HG03045 (cell line): ENCODE measurements around the gene MSANTD1.
A peak's percentile ranks its signal among the peaks of the same experiment; 100 is the strongest.

ENCODE experiments used
- ATAC-seq: cut with Tn5 transposase; IDR thresholded peaks from one replicate; pipeline ENCODE4 v1.9.1; 2021; ENCODE audit warnings: mild to moderate bottlenecking, moderate library complexity; ENCODE audit not compliant: unreplicated experiment

MSANTD1 gene

DNA sequence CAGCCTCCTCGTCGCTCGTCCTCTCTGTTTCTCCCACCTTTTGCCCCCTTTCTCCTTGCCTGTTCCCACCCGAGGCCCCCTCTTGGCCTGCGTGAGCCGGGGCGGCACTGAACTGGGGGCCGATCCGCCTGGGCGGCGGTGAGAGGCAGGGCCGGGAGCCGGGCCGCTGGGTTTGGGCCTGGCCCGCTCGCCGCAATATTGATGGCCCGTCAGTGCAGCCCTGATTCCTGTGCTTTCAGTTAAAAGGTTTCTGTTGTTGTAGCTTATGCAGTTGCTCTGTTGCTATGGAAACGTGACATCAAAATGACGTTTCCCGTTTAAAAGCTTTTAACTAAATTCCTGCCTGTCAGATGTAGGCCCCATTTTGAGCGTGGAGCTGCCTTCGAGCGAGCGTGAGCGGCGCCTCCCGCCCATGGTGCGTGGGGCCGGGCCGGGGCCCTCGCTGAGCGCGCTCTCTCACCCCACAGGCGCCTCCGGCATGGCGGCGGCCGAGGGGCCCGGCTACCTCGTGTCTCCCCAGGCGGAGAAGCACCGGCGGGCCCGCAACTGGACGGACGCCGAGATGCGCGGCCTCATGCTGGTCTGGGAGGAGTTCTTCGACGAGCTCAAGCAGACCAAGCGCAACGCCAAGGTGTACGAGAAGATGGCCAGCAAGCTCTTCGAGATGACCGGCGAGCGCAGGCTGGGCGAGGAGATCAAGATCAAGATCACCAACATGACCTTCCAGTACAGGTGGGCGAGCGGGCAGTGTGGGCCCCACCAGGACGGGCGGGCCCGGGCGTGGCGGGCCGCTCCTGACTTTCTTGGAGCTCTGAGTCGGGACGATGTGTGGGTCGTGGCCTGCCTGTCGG is at the start of gene MSANTD1:
Gene MSANTD1 (plus strand): TSS at position 349 of the 851 bp plus-strand sequence. CDS start 64 bp downstream, at position 413.
- ATAC-seq, result no peak

DNA sequence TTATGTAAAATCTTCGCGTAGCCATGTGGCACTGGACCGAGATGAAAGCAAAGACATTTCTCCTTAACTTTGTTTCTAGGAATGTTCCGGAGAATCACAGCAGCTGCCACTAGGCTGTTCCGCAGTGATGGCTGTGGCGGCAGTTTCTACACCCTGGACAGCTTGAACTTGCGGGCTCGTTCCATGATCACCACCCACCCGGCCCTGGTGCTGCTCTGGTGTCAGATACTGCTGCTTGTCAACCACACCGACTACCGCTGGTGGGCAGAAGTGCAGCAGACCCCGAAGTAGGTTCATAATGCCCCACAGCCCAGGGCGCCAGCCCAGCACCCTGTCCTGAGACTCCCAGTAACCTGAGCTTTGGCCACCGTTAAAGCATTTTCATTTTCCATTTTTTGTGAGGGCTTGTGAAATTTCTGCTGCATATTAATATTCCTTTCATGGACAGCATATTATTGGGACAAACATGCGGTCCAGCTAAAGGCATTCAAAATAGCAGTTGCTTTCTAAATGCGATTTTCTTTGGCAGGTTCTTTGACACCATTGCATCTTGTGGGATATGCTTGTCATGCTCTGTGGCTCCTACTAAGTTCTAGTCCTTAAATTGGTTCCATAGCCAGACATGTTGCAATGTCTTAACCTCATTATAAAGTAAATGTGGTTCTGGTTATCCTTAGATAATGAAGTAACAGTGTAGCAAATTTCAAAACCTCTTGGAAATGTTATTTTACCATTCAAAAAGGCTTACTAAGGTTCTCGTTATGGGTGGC is 49.1 kb upstream of the MSANTD1 start:
- no peak for ATAC-seq

DNA sequence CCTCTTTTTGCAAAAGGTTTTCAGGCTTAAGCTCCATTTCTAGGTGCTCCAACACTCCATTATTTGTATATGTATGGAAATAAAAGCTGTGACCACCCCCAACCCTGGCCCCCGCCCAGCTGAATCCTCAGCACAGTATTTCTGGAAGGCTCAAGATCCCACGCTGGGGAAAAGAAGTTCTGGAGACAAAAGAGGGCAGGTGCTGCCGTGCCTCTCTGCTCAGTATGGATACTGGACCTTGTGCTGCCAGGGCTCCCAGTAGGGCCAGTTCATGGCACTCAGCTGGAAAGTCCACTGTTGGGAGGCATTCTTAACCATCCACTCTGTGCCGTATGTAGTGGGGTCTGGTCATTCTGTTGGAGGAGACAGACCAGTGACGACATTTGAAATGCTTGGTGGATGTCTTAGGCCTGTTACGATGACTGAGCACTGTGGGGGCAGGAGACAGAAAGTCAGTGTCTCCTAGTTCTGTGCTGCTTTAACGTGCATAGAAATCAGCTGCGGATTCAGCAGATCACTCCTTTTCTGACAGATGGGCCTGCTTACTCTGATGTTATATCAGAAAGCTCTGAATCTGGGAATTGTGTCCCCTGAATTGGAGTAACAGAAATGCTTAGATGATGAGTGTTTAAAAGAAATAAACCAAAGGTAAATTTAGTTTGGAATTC is 48.4 kb upstream of the MSANTD1 start:
- no peak for ATAC-seq

DNA sequence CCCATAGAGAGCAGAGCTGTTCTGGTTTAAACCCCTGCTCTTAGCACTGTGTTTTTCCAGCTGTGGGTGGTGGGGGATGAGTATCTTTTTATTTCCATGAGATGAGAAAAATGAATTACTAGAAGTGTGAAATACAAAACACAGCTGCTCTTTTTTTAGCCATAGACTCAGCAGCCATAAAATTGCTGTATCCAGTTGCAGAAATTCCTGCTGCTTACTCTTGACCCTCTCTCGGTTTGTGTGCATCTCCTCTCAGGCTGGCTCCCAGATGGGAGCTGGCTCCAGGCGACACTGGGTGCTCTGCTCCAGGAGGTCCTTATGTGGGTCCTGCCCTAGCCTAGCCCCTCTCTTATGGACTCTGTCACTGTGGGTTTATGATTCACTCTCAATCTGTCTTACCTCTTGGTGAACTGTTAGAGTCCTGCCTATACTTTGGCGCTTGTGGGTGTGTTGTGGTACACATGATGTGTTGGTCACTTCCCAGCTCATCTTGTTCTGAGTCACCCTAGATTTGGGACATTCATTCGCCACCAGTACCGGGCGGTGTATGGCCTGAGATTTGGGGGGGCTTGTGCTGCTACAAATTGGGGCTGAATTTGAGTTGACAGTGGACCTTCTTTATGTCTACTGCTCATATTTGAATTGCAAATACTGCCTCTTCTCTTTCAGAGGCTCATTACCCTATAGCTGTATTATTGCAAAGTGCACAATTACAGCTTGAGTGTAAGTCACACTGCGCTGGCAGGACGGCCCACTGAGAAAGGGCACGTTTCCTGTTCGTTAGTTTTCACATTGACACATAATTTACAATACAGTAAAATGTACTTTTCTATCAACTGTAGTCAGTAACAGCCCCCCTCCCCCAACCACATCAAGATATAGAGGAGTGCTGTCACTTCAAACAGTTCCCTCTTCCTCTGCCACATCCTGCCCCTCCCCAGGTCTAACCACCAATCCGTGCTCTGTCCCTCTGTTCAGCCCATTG is 46.9 kb upstream of the MSANTD1 start:
- peak; percentile 48 for ATAC-seq

DNA sequence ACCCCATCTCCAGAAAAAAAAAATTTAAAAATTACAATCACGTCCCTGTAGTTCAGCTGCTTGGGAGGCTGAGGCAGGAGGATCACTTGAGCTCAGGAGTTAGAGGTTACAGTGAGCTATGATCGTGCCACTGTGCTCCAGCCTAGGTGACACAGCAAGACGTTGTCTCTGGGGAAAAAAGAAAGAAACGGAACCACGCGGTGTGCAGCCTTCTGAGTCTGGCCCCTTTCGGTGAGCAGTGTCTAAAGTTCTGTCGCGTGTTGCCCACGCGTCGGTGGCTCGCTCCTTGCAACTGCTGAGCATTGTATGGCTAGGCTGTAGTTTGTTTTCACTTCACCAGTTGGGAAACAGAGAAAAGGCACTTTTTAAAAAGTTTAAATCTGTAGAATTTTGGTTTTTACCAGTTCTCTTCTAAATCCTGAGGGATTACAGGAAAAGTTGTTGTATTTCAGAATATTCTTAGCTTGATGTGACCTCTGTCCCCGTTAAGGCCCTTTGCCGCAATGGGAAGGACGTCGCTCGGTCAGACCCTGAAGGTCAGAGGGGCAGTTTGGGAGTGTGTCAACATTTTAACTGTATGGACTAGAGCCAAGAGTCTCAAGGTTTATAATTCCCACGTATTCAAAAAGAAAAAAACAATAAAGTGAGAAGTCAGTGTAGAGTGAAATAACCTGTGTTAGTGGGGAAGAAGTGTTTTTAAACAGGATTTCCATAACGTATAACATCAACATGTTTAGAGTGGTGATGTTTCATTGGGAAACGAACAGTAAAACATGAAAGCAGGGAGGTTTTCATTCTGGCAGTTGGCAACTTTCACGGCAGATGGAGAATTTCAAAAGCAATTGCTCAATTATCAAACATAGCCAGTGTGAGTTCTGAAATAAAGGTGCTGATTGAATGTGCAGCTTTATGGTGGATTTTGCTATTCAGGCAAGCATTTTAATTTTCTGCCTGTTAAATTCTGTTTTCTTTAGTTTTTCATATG is 45.8 kb upstream of the MSANTD1 start:
- no peak for ATAC-seq

DNA sequence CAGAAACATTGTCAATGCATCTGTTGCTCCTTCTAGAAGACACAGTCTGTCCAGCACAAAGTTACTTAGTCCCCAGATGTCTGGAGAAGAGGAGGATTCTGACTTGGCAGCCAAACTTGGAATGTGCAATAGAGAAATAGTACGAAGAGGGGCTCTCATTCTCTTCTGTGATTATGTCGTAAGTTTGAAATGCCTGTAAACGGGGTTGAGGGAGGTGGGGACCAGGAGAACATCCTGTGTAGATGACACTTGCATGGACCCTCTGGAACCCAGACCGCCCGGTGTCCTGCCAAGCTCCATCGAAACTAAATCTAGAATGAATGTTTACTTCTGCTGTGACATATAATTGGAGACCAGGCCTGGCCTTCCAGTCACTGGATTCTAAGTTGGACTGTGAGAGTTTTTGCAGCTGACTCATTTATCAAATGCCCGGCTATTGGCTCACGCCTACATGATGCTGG is 45.0 kb upstream of the MSANTD1 start:
- no peak for ATAC-seq

DNA sequence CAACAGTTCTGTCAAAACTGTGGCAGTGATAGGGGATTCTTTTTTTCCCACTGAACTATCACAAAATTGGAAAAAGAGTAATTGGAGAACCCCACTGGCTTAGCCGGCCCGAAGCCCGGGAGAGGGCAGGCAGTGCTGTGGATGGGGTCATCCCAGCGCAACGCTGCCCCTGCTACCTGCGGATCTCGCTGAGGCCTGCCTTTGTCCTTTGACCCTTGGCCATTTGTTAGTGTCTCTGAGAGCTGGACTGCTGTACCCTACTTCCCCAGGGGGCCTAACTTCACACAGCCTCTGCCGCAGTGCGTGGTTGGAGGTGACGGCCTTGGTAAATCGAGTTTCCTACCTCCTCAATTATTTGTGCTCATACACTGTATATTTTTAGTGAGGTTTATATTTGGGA is 43.0 kb upstream of the MSANTD1 start:
- ATAC-seq, result no peak

DNA sequence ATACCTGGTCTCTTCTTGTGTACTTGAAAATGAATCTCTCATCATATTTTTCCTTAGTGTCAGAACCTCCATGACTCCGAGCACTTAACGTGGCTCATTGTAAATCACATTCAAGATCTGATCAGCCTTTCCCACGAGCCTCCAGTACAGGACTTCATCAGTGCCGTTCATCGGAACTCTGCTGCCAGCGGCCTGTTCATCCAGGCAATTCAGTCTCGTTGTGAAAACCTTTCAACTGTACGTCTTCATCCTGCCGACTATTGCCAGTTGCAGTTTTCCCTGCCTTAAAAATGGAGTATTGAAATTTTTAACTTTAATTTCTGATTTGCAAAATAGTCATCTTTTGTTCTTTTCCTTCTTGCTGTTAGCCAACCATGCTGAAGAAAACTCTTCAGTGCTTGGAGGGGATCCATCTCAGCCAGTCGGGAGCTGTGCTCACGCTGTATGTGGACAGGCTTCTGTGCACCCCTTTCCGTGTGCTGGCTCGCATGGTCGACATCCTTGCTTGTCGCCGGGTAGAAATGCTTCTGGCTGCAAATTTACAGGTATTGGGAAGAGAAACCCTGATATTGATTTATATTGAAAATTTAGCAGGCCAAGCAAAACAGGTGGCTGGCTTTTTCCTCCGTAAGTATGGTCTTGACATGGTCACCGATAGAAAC is 42.4 kb upstream of the MSANTD1 start:
- no peak for ATAC-seq

DNA sequence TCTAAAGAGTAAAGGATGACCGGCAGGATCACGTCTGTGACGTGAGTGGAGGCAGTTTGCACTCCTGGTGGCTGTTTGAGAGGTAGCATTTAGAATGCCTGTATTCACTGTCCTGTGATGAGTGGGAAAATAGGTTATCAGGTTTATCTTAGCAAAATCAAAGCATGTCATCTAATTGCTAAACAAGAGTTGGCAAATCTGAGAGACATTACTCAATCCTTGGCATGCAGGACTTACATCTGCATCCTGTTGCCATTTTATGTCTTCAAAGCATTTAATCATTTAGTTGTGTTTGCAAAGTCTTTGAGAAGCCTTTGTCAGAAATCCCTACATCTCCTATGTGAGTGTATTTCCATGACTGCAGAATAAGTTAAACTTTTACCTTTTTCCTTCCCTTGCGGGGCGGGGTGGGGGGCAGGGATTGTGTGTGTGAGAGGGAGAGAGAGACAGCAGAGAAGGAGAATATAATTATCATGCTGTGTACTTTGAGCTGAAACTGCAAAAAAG is 41.4 kb upstream of the MSANTD1 start:
- ATAC-seq, result no peak

DNA sequence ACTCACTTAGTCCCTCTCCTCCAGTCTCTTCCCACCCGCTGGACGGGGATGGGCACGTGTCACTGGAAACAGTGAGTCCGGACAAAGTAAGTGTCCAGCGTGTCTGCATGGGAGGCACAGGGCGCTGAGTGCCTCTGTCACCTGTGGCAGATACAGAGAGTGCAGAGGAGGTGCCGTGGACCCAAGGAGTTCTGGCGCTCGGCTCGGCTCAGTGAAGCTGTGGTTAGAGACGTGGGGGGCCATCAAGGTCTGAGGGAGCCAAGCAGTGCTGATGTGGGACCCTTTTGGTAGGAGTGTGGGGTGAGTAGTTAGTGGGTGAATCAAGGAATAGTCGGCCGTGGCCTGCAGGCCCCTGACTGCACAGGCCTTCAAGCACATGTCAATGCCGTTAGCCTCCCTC is 40.1 kb upstream of the MSANTD1 start:
- no peak for ATAC-seq

DNA sequence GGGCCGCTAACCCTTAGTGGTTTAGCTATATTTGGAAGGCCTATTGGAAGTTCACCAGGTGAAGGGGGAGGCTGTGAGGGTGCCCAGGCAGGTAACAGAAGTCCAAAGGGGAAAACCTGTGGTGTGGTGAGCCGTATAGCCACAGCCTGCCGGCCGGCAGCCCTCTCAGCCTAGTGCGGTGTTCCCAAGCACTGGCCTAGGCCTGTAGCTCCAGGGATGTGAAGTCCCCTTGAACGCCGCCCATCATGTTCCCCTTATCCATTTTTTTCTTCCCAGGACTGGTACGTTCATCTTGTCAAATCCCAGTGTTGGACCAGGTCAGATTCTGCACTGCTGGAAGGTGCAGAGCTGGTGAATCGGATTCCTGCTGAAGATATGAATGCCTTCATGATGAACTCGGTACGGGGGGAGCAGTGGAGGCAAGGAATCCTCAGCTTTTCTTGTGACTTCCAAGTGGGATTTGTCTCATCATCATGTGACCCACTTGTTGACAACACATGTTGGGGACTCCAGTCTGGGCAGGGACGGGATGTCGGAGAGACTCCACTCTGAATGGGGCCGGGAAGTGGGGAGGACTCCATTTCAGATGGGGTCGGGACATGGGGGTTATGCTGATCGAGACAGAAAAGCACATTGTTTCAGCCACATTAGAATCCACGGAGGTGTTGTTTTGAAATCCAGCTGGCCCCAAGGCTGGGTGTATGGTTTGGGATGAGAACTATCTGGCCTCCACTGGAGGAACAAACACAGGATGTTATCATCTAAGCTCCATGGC is 39.2 kb upstream of the MSANTD1 start:
- no peak for ATAC-seq

DNA sequence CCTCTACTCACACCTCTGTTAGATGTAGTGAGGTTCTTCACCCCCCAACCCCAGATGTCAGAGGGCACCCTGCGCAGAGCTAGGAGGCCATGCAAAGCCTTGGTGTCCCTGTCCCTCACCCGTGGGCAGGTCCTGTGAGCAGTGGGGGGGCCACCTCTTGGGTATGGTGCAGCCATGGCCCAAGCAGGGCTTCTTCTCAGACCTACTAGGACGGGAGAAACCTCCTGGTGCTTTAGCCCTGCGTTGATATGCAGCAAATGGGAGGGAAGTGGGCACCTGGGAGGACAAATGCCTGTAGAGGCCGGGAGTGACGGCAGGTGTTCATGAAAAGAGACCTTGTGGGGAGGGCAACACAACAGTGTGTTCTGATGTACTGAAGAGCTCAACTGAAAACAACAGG is 38.5 kb upstream of the MSANTD1 start:
- ATAC-seq, result no peak

DNA sequence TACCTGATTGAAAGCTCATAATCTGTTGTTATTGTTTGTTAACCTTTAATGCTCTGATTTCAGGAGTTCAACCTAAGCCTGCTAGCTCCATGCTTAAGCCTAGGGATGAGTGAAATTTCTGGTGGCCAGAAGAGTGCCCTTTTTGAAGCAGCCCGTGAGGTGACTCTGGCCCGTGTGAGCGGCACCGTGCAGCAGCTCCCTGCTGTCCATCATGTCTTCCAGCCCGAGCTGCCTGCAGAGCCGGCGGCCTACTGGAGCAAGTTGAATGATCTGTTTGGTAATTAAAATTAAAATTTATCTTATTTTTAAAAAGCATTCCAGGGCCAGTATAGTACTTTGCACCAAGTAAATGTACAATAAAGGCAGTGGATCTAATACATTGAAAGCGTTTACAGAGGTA is 37.1 kb upstream of the MSANTD1 start:
- no peak for ATAC-seq

DNA sequence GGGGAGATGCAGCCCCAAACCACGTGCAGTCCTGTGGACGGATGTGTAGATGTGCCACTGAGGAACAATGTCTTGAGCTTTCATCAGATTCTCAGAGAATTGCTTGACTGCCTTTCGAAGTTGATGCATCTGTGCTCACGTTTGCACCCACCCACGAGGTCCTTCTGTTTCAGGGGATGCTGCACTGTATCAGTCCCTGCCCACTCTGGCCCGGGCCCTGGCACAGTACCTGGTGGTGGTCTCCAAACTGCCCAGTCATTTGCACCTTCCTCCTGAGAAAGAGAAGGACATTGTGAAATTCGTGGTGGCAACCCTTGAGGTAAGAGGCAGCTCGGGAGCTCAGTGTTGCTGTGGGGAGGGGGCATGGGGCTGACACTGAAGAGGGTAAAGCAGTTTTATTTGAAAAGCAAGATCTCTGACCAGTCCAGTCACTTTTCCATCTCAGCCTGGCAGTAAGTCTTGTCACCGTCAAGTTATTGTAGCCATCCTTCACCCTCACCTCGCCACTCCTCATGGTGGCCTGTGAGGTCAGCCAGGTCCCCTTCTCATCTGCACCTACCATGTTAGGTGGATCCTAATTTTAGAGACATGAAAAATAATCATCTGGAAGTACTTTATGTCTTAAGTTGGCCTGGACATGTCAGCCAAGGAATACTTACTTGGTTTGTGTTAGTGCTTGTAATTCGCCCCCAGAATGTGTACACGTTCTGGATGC is 36.4 kb upstream of the MSANTD1 start:
- ATAC-seq, result no peak

DNA sequence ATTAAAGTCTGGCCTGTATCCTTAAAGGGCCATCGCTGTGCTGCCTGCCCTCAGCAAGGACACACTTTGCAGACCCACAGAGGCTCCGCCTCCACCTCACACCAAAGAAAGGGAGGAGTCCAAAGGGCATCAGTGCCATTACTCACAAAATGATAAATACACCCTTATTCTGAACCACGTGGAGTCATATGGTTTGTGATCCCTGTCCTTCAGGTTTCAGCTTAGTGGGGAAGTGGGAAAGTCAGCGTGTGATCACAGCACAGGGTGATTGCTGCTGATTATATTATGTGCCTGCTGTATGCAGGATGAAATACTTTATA is 35.9 kb upstream of the MSANTD1 start:
- no peak for ATAC-seq

DNA sequence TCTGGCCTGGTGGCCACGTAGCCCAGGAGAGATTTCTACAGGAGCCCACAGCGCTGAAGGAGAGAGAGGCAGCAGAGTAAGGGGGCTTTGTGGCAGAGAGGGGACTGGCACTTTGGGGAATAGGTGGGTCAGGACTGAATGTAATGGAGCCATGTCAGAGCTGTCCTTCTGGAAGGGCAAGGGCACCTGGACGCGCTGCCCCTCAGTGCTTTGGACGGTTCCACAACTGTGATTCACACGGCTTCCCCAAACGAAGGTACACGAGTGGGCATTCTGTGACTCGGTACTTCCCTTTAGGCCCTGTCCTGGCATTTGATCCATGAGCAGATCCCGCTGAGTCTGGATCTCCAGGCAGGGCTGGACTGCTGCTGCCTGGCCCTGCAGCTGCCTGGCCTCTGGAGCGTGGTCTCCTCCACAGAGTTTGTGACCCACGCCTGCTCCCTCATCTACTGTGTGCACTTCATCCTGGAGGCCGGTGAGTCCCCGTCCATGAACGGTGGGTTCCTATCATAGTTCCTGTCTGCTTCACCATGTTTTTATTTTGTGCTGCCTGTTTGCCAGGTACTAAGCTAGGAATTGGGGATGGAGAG is 35.2 kb upstream of the MSANTD1 start:
- ATAC-seq, result no peak

DNA sequence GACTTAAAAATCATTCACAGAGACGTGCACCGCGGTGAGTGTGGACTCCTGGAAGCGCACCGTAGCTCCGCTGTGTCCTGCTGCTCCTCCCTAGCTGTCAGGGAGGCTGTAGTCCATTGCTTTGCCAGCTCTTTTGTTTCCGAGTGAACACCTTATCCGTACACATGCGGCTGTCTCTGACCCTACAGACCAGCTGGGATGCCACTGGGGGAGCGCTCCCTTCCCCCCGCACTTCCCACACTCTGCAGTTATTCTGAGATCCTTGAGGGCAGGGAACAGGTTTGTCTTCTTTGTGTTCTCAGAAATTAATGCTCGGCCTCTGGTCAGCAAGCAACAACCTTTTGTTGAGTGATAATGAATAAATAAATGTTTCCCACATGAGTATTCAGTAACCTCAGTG is 33.7 kb upstream of the MSANTD1 start:
- no peak for ATAC-seq
